ENCODE results near the gene TBC1D10B. TPM values are rescaled to one million over a fixed set of nuclear protein-coding genes. Genes with fewer than 3 reads are reported as not detected.

TBC1D10B gene
- total and polyA plus RNA-seq, 2 of the 8 experiments (the other 6 are each of a cell fraction or from before 2014, with no cell fraction given) = 15.4 to 28.6 TPM

GRCh38 chr16:30369091-30369937 lies 980 bp downstream of the TBC1D10B start:
- no peak overlapping the region for H3K4ac ChIP-seq (replicated peaks; ENCODE audit: insufficient read length, low read depth, low read length)
- H3K18ac ChIP-seq (ENCODE audit: extremely low read depth, low read length) = no peak overlapping the region; the same call in 1 of the 2 replicates
- peaks cover 10% of the 10 kb centered on the region for H3K79me1 ChIP-seq (ENCODE audit: low read depth, low read length)
- WGBS, 2 experiments (ENCODE audit: extremely low coverage in 1 of 2, insufficient coverage in 1 of 2, insufficient read length in 1 of 2, insufficient replicate concordance in 2 of 2, low coverage in 1 of 2, low lambda C conversion rate in 2 of 2, missing lambda C conversion rate in 1 of 2) = 40% methylated on average over 34 of the region's 45 CpGs; no CpG with 5 or more reads in 1 of the 2 experiments
- peak overlapping the region; percentile 43 to 81 (median 52) for H3K4me3 ChIP-seq (ENCODE audit: extremely low read depth in 1 of 4, insufficient read depth in 2 of 4, low read depth in 3 of 4, low read length in 4 of 4)
- peaks cover 0 to 17% (median 11%) of the 10 kb centered on the region in 4 experiments; a peak in 6 of 7 replicates for H3K4me1 ChIP-seq (replicated peaks in 1 of 4; ENCODE audit: control insufficient read depth in 3 of 4, insufficient read depth in 4 of 4, low read length in 3 of 4)
- no peak overlapping the region for H2BK120ac ChIP-seq (replicated peaks; ENCODE audit: low read depth, low read length)
- no peak overlapping the region for H2BK5ac ChIP-seq (ENCODE audit: low read depth, low read length)
- H3K79me2 ChIP-seq (ENCODE audit: control insufficient read depth in 1 of 2, insufficient read depth in 2 of 2, low read length in 2 of 2) = peaks cover 0 to 29% of the 10 kb centered on the region in 2 experiments; a peak in 2 of 4 replicates
- no peak overlapping the region for H3K14ac ChIP-seq (ENCODE audit: insufficient read length)
- no peak overlapping the region for H2BK15ac ChIP-seq (ENCODE audit: low read length)
- H2AK5ac ChIP-seq (ENCODE audit: low read depth, low read length) = no peak overlapping the region
- 0 out of 8 replicates have a peak, but pooled peaks cover 0 to 4% (median 0%) of the 10 kb centered on the region in 4 experiments for H3K36me3 ChIP-seq (ENCODE audit: control insufficient read depth in 2 of 4, insufficient read depth in 4 of 4, low read length in 3 of 4)
- no peak overlapping the region for H3K23ac ChIP-seq (ENCODE audit: insufficient read length)
- DNase-seq (ENCODE audit: low read depth in 1 of 2, low spot score in 2 of 2) = peak in 1 of 2 experiments; percentile 58
- no peak overlapping the region for H3K27ac ChIP-seq (ENCODE audit: low read depth, low read length)
- H4K5ac ChIP-seq (ENCODE audit: insufficient read length, low read depth, low read length) = no peak overlapping the region
- H3K23me2 ChIP-seq (ENCODE audit: low read depth, low read length) = peaks cover 10% of the 10 kb centered on the region; the same call in 1 of the 2 replicates
- no peak overlapping the region; the same call in 1 of the 2 replicates for H4K8ac ChIP-seq (ENCODE audit: extremely low read depth, insufficient read depth, low read length)
- H3K4me2 ChIP-seq (ENCODE audit: insufficient read depth in 1 of 2, low read depth in 2 of 2, low read length in 2 of 2) = peak overlapping the region; percentile 83 to 87
- H3K9me3 ChIP-seq (ENCODE audit: insufficient read depth in 2 of 2, low read depth in 1 of 2, low read length in 1 of 2) = no peaks in the 10 kb centered on the region
- H3K27me3 ChIP-seq (replicated peaks in 1 of 4; ENCODE audit: control insufficient read depth in 3 of 4, extremely low read depth in 1 of 4, insufficient read depth in 3 of 4, low read length in 3 of 4) = no peaks in the 10 kb centered on the region
- H2BK12ac ChIP-seq (ENCODE audit: low read depth, low read length) = no peak overlapping the region
- no peak for FAIRE-seq
- no peak overlapping the region for H3K56ac ChIP-seq (replicated peaks; ENCODE audit: insufficient read length, low read depth, low read length)
- CTCF ChIA-PET (ENCODE audit: partially characterized antibody) = interaction anchor here (0.6 to 1.9 kb wide), 6 partner anchors 10 to 61 kb away, joined by 3 to 11 read pairs (median 3); partner anchors contain the start of gene DCTPP1
- POLR2A ChIA-PET (ENCODE audit: partially characterized antibody) = interaction anchor here (0.6 to 6.9 kb wide), 8 partner anchors 9 to 129 kb away, joined by 3 to 79 read pairs (median 4); partner anchors contain the start of genes CD2BP2 and ZNF771
- H2AFZ ChIP-seq (ENCODE audit: low read length) = no peak overlapping the region
- H3K9ac ChIP-seq (replicated peaks in 1 of 4; ENCODE audit: extremely low read depth in 1 of 4, low read depth in 3 of 4, low read length in 3 of 4) = peak overlapping the region in 1 of 4 experiments; percentile 2; a peak in 2 of 7 replicates
- H2BK20ac ChIP-seq (ENCODE audit: low read length) = no peak overlapping the region
- H4K91ac ChIP-seq (replicated peaks; ENCODE audit: insufficient read length, low read length) = no peak overlapping the region
- peaks cover 4 to 18% of the 10 kb centered on the region in 2 experiments for H4K20me1 ChIP-seq (replicated peaks in 1 of 2; ENCODE audit: control insufficient read depth in 1 of 2, insufficient read depth in 2 of 2, low read length in 2 of 2)
- TF ChIP-seq HDAC2 (IDR thresholded peaks at IDR 0.05; ENCODE audit: borderline replicate concordance in 1 of 2, low read depth in 2 of 2, low read length in 2 of 2) (no peak), RBBP5 (IDR thresholded peaks at IDR 0.05; ENCODE audit: borderline replicate concordance, low read depth, low read length) (no peak), TAF7 (optimal IDR thresholded peaks at IDR 0.05; ENCODE audit: borderline replicate concordance, low read depth, low read length) (no peak), SIN3A (conservative IDR thresholded peaks at IDR 0.05 in 1 of 2, IDR thresholded peaks at IDR 0.05 in 1 of 2; ENCODE audit: low read depth in 1 of 2, low read length in 2 of 2) (no peak; a peak in 1 of 4 replicates), ZNF274 (IDR thresholded peaks at IDR 0.05; ENCODE audit: borderline replicate concordance, extremely low read depth, low read length) (no peak)
